ENCODE measurements around the gene ARID2. TPM values are rescaled to one million over a fixed set of nuclear protein-coding genes. Genes with fewer than 3 reads are reported as not detected.

Gene ARID2, protein sequence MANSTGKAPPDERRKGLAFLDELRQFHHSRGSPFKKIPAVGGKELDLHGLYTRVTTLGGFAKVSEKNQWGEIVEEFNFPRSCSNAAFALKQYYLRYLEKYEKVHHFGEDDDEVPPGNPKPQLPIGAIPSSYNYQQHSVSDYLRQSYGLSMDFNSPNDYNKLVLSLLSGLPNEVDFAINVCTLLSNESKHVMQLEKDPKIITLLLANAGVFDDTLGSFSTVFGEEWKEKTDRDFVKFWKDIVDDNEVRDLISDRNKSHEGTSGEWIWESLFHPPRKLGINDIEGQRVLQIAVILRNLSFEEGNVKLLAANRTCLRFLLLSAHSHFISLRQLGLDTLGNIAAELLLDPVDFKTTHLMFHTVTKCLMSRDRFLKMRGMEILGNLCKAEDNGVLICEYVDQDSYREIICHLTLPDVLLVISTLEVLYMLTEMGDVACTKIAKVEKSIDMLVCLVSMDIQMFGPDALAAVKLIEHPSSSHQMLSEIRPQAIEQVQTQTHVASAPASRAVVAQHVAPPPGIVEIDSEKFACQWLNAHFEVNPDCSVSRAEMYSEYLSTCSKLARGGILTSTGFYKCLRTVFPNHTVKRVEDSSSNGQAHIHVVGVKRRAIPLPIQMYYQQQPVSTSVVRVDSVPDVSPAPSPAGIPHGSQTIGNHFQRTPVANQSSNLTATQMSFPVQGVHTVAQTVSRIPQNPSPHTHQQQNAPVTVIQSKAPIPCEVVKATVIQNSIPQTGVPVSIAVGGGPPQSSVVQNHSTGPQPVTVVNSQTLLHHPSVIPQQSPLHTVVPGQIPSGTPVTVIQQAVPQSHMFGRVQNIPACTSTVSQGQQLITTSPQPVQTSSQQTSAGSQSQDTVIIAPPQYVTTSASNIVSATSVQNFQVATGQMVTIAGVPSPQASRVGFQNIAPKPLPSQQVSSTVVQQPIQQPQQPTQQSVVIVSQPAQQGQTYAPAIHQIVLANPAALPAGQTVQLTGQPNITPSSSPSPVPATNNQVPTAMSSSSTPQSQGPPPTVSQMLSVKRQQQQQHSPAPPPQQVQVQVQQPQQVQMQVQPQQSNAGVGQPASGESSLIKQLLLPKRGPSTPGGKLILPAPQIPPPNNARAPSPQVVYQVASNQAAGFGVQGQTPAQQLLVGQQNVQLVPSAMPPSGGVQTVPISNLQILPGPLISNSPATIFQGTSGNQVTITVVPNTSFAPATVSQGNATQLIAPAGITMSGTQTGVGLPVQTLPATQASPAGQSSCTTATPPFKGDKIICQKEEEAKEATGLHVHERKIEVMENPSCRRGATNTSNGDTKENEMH (N-terminal part only)
- total RNA-seq = 6.6 and 8.1 TPM in 2 replicates

GRCh38 chr12:45729233-45730083 is at the start of gene ARID2:
Gene ARID2, plus strand, starts transcription at chr12:45729706. Its CDS starts 131 bp downstream, at chr12:45729837.

